ENCODE data around the gene GAS7. TPM values are rescaled to one million over a fixed set of nuclear protein-coding genes. Genes with fewer than 3 reads are reported as not detected.

GAS7 gene
- total and polyA plus RNA-seq, 9 of the 15 experiments (the other 6 are each of a cell fraction or from before 2014, with no cell fraction given): 0.11 to 0.33 TPM; not detected in 7

DNA sequence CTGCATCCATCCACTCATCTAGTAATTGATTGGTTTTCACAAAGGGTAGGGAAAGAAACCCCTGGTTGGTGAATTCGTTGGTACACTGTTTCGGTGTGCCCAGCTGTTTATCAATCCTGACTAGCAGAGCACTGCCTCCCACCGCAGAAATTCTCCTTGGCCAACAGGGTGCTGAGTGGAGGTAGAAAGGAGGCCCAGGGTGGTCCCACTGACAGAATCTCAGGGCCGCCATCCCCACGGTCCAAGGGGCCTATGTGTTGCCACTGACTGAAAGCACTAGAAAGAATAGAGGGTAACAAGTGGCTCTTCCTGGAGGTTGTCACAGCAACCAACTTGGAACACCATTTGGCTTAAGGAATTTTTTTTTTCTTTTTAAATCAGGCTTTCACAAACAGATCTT is 284.9 kb downstream of the GAS7 start (continued):
- TF ChIP-seq, protein P1, sequence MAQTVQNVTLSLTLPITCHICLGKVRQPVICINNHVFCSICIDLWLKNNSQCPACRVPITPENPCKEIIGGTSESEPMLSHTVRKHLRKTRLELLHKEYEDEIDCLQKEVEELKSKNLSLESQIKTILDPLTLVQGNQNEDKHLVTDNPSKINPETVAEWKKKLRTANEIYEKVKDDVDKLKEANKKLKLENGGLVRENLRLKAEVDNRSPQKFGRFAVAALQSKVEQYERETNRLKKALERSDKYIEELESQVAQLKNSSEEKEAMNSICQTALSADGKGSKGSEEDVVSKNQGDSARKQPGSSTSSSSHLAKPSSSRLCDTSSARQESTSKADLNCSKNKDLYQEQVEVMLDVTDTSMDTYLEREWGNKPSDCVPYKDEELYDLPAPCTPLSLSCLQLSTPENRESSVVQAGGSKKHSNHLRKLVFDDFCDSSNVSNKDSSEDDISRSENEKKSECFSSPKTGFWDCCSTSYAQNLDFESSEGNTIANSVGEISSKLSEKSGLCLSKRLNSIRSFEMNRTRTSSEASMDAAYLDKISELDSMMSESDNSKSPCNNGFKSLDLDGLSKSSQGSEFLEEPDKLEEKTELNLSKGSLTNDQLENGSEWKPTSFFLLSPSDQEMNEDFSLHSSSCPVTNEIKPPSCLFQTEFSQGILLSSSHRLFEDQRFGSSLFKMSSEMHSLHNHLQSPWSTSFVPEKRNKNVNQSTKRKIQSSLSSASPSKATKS (CRISPR knock-in tag; IDR thresholded peaks at IDR 0.05): no peak
- TF ChIP-seq, protein P2, sequence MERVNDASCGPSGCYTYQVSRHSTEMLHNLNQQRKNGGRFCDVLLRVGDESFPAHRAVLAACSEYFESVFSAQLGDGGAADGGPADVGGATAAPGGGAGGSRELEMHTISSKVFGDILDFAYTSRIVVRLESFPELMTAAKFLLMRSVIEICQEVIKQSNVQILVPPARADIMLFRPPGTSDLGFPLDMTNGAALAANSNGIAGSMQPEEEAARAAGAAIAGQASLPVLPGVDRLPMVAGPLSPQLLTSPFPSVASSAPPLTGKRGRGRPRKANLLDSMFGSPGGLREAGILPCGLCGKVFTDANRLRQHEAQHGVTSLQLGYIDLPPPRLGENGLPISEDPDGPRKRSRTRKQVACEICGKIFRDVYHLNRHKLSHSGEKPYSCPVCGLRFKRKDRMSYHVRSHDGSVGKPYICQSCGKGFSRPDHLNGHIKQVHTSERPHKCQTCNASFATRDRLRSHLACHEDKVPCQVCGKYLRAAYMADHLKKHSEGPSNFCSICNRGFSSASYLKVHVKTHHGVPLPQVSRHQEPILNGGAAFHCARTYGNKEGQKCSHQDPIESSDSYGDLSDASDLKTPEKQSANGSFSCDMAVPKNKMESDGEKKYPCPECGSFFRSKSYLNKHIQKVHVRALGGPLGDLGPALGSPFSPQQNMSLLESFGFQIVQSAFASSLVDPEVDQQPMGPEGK (CRISPR knock-in tag; IDR thresholded peaks at IDR 0.05; ENCODE audit: borderline replicate concordance): no peak
- TF ChIP-seq, protein P3, sequence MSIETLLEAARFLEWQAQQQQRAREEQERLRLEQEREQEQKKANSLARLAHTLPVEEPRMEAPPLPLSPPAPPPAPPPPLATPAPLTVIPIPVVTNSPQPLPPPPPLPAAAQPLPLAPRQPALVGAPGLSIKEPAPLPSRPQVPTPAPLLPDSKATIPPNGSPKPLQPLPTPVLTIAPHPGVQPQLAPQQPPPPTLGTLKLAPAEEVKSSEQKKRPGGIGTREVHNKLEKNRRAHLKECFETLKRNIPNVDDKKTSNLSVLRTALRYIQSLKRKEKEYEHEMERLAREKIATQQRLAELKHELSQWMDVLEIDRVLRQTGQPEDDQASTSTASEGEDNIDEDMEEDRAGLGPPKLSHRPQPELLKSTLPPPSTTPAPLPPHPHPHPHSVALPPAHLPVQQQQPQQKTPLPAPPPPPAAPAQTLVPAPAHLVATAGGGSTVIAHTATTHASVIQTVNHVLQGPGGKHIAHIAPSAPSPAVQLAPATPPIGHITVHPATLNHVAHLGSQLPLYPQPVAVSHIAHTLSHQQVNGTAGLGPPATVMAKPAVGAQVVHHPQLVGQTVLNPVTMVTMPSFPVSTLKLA (conservative IDR thresholded peaks at IDR 0.05): no peak
- no peak for TF ChIP-seq MCM3 (IDR thresholded peaks at IDR 0.05)
- no peak for TF ChIP-seq ZNF778 (CRISPR knock-in tag; IDR thresholded peaks at IDR 0.05)
- no peak for TF ChIP-seq TBP (optimal IDR thresholded peaks at IDR 0.05; ENCODE audit: low read depth, low read length)
- TF ChIP-seq, protein P4, sequence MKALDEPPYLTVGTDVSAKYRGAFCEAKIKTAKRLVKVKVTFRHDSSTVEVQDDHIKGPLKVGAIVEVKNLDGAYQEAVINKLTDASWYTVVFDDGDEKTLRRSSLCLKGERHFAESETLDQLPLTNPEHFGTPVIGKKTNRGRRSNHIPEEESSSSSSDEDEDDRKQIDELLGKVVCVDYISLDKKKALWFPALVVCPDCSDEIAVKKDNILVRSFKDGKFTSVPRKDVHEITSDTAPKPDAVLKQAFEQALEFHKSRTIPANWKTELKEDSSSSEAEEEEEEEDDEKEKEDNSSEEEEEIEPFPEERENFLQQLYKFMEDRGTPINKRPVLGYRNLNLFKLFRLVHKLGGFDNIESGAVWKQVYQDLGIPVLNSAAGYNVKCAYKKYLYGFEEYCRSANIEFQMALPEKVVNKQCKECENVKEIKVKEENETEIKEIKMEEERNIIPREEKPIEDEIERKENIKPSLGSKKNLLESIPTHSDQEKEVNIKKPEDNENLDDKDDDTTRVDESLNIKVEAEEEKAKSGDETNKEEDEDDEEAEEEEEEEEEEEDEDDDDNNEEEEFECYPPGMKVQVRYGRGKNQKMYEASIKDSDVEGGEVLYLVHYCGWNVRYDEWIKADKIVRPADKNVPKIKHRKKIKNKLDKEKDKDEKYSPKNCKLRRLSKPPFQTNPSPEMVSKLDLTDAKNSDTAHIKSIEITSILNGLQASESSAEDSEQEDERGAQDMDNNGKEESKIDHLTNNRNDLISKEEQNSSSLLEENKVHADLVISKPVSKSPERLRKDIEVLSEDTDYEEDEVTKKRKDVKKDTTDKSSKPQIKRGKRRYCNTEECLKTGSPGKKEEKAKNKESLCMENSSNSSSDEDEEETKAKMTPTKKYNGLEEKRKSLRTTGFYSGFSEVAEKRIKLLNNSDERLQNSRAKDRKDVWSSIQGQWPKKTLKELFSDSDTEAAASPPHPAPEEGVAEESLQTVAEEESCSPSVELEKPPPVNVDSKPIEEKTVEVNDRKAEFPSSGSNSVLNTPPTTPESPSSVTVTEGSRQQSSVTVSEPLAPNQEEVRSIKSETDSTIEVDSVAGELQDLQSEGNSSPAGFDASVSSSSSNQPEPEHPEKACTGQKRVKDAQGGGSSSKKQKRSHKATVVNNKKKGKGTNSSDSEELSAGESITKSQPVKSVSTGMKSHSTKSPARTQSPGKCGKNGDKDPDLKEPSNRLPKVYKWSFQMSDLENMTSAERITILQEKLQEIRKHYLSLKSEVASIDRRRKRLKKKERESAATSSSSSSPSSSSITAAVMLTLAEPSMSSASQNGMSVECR (CRISPR knock-in tag; IDR thresholded peaks at IDR 0.05): no peak
